SK-N-SH (cell line): ENCODE measurements around the gene LHPP. TPM values are rescaled to one million over a fixed set of nuclear protein-coding genes. Genes with fewer than 3 reads are reported as not detected.

Experiments used
- CTCF ChIA-PET: fragments of 300-600, 350-600 bp; formaldehyde crosslinking; extraction: SDS; loops from one replicate; lab custom pipeline; 2021; lab: Yijun Ruan, JAX
- POLR2A ChIA-PET: fragments of 350-600 bp; sonication (Branson Sonifier 250); formaldehyde crosslinking; extraction: SDS; loops from one replicate; lab custom pipeline; 2020; ENCODE audit warnings: antibody characterized with exemption, inconsistent platforms; lab: Yijun Ruan, JAX
- DNase-seq: peaks from one replicate; pipeline ENCODE4 v3.0.0; 2012
- H2AFZ ChIP-seq: fragments of 200-600 bp; sonication (generic); 2 replicates; pipeline ENCODE4 v1.8.1; 2016; ENCODE audit warnings: antibody characterized with exemption, mild to moderate bottlenecking, low read depth
- H3F3A ChIP-seq: fragments of 200-600 bp; sonication (generic); replicated peaks from 2 replicates; pipeline ENCODE3; 2016; ENCODE audit warnings: antibody characterized with exemption, mild to moderate bottlenecking; ENCODE audit not compliant: insufficient read depth
- H3K27ac ChIP-seq, 2 experiments: fragments of 200-500 bp in 1 of 2; fragments of 200-600 bp in 1 of 2; sonication (Bioruptor generic) in 1 of 2; sonication (generic), shearing (Covaris generic) in 1 of 2; 2 replicates each; pipeline versions ENCODE4 v1.5.1 to v1.6.1; 2014 to 2016; ENCODE audit warnings: low read depth in 2 of 2, inconsistent platforms in 1 of 2, low read length in 1 of 2, mild to moderate bottlenecking in 1 of 2, mixed read lengths in 1 of 2
- H3K27me3 ChIP-seq: fragments of 200-600 bp; sonication (generic), shearing (Covaris generic); 2 replicates; pipeline ENCODE4 v1.6.1; 2016; ENCODE audit warnings: mixed run types; ENCODE audit not compliant: insufficient read depth
- H3K36me3 ChIP-seq, 2 experiments: fragments of 200-500 bp in 1 of 2; fragments of 200-600 bp in 1 of 2; sonication (Bioruptor generic) in 1 of 2; sonication (generic) in 1 of 2; replicated peaks in 1 of 2; 2 replicates each; pipeline versions ENCODE3 to v1.5.1; 2014 to 2016; ENCODE audit warnings: low read length in 1 of 2, mild to moderate bottlenecking in 1 of 2; ENCODE audit not compliant: insufficient read depth in 2 of 2, control insufficient read depth in 1 of 2
- H3K4me1 ChIP-seq, 2 experiments: fragments of 200-500 bp in 1 of 2; fragments of 200-600 bp in 1 of 2; sonication (Bioruptor generic) in 1 of 2; sonication (generic), shearing (Covaris generic) in 1 of 2; 2 replicates each; pipeline versions ENCODE4 v1.5.1 to v1.6.1; 2014 to 2016; ENCODE audit warnings: low read depth in 1 of 2, low read length in 1 of 2, mixed run types in 1 of 2; ENCODE audit not compliant: insufficient read depth in 2 of 2, control insufficient read depth in 1 of 2
- H3K4me2 ChIP-seq: fragments of 200-600 bp; sonication (generic), shearing (Covaris generic); 2 replicates; pipeline ENCODE4 v1.6.1; 2017; ENCODE audit warnings: mixed run types
- H3K4me3 ChIP-seq, 2 experiments: fragments of 200-500 bp in 1 of 2; fragments of 200-600 bp in 1 of 2; sonication (Bioruptor generic) in 1 of 2; sonication (generic), shearing (Covaris generic) in 1 of 2; 2 replicates each; pipeline versions ENCODE4 v1.5.1 to v1.8.1; 2014 to 2016; ENCODE audit warnings: low read depth in 2 of 2, inconsistent platforms in 1 of 2, low read length in 1 of 2, mild to moderate bottlenecking in 1 of 2, mixed read lengths in 1 of 2, moderate library complexity in 1 of 2
- H3K79me2 ChIP-seq: fragments of 200-600 bp; sonication (generic); 2 replicates; pipeline ENCODE4 v1.8.1; 2017; ENCODE audit warnings: mild to moderate bottlenecking; ENCODE audit not compliant: insufficient read depth
- H3K9ac ChIP-seq: fragments of 200-600 bp; sonication (generic); 2 replicates; pipeline ENCODE4 v1.6.1; 2017; ENCODE audit warnings: mixed run types
- H3K9me2 ChIP-seq: fragments of 200-600 bp; sonication (generic); 2 replicates; pipeline ENCODE4 v1.6.1; 2017; ENCODE audit warnings: mixed run types
- H3K9me3 ChIP-seq: fragments of 200-600 bp; sonication (generic); 2 replicates; pipeline ENCODE4 v1.6.1; 2017; ENCODE audit warnings: mixed run types, mild to moderate bottlenecking, moderate library complexity
- H4K20me1 ChIP-seq: fragments of 200-600 bp; sonication (generic); 2 replicates; pipeline ENCODE4 v1.6.1; 2017; ENCODE audit warnings: mild to moderate bottlenecking, mixed run types; ENCODE audit not compliant: insufficient read depth
- ELF1 ChIP-seq: IDR thresholded peaks from 2 replicates; pipeline ENCODE4 v1.4.0; 2012
- EP300 ChIP-seq, 2 experiments: IDR thresholded peaks; 2 replicates each; pipeline versions ENCODE4 v1.4.0 to v1.6.1; 2012; ENCODE audit warnings: borderline replicate concordance in 1 of 2, low read depth in 1 of 2, low read length in 1 of 2
- FOSL2 ChIP-seq: IDR thresholded peaks from 2 replicates; pipeline ENCODE4 v1.4.0; 2012; ENCODE audit warnings: low read depth, mild to moderate bottlenecking, moderate library complexity, borderline replicate concordance
- FOXM1 ChIP-seq: IDR thresholded peaks from 2 replicates; pipeline ENCODE4 v1.4.0; 2012; ENCODE audit warnings: low read depth, mild to moderate bottlenecking
- GATA2 ChIP-seq: sonication (generic); formaldehyde crosslinking; IDR thresholded peaks from 2 replicates; pipeline ENCODE4 v1.5.0; 2020; ENCODE audit warnings: mild to moderate bottlenecking, missing genetic modification reagents
- MXI1 ChIP-seq: IDR thresholded peaks from 2 replicates; pipeline ENCODE4 v1.6.1; 2012; ENCODE audit warnings: mild to moderate bottlenecking, low read depth, low read length, improper control_type of control experiment
- RAD21 ChIP-seq: IDR thresholded peaks from 2 replicates; pipeline ENCODE4 v1.6.1; 2012; ENCODE audit warnings: mild to moderate bottlenecking, low read length
- TEAD4 ChIP-seq: IDR thresholded peaks from 2 replicates; pipeline ENCODE4 v1.4.0; 2012; ENCODE audit warnings: mild to moderate bottlenecking, borderline replicate concordance; ENCODE audit not compliant: insufficient read depth
- YY1 ChIP-seq: IDR thresholded peaks from 2 replicates; pipeline ENCODE4 v1.4.0; 2012; ENCODE audit warnings: low read depth, mild to moderate bottlenecking
- WGBS: methylation state at CpG from one replicate; pipeline ENCODE4 v1.1.6; 2017; ENCODE audit warnings: low lambda C conversion rate; 5-methylcytosine and 5-hydroxymethylcytosine counted together
- polyA plus RNA-seq, 3 experiments: library from polyadenylated mRNA; depleted of rRNA; stranded (reverse); fragments of >200 nt; gene quantifications; 2 replicates each; pipeline ENCODE4 v1.2.3, GENCODE V29; 2012
- TF ChIP-seq, protein P1 (sequence below): IDR thresholded peaks from 2 replicates; pipeline ENCODE4 v1.4.0; 2012; ENCODE audit warnings: low read depth, borderline replicate concordance
- TF ChIP-seq, protein P2 (sequence below): IDR thresholded peaks from 2 replicates; pipeline ENCODE4; 2012
- TF ChIP-seq, protein P3 (sequence below): IDR thresholded peaks from 2 replicates; pipeline ENCODE4 v1.4.0; 2012; ENCODE audit warnings: low read depth, borderline replicate concordance
- TF ChIP-seq, protein P4 (sequence below): IDR thresholded peaks from 2 replicates; pipeline ENCODE4 v1.6.1; 2012; ENCODE audit warnings: mild to moderate bottlenecking, low read depth, low read length, moderate library complexity

Gene LHPP
- polyA plus RNA-seq, 1 of the 3 experiments (the other 2 are of a cell fraction): 29.8 TPM

DNA sequence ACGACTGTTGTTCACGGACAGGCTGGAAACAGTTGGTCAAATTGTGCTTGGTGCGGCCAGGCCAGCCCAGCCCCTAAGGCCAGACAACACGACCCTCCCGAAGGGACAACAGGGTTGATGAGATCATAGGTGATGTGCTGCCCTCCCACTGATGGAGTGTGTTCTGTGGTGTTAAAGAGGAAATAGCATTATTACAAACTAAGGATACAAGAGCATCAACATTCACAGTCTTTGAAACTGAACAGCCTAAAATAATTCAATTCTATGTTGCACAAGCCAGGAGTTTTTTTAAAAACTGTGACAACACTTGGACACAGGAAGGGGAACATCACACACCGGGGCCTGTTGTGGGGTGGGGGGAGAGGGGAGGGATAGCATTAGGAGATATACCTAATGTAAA is 194.9 kb downstream of the LHPP start:
- Histone ChIP-seq H3K9ac (no peak overlapping the region), H2AFZ (no peak overlapping the region), H3K9me3 (no peaks in the 10 kb centered on the region), H3K4me2 (no peak overlapping the region), H3K27me3 (no peaks in the 10 kb centered on the region), H3K4me3 (no peak overlapping the region), H3K9me2 (no peaks in the 10 kb centered on the region), H3K79me2 (0 out of 2 replicates have a peak, but pooled peaks cover 4% of the 10 kb centered on the region), H3K36me3 (no peaks in the 10 kb centered on the region), H4K20me1 (0 out of 2 replicates have a peak, but pooled peaks cover 8% of the 10 kb centered on the region), H3K4me1 (peaks cover 0 to 29% of the 10 kb centered on the region in 2 experiments; a peak in 1 of 4 replicates), H3K27ac (no peak overlapping the region), H3F3A (no peaks in the 10 kb centered on the region)
- ChIA-PET CTCF (no interaction called here), POLR2A (no interaction called here)
- no peak for TF ChIP-seq GATA2 (CRISPR knock-in tag)
- TF ChIP-seq ELF1: no peak
- no peak for TF ChIP-seq RAD21
- TF ChIP-seq FOSL2: no peak
- TF ChIP-seq, protein P1, sequence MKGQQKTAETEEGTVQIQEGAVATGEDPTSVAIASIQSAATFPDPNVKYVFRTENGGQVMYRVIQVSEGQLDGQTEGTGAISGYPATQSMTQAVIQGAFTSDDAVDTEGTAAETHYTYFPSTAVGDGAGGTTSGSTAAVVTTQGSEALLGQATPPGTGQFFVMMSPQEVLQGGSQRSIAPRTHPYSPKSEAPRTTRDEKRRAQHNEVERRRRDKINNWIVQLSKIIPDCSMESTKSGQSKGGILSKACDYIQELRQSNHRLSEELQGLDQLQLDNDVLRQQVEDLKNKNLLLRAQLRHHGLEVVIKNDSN: no peak
- TF ChIP-seq YY1: no peak
- no peak for TF ChIP-seq MXI1
- no peak for TF ChIP-seq EP300 (IDR thresholded peaks at IDR 0.05; ENCODE audit: borderline replicate concordance in 1 of 2, low read depth in 1 of 2, low read length in 1 of 2)
- TF ChIP-seq TEAD4: no peak
- TF ChIP-seq, protein P2, sequence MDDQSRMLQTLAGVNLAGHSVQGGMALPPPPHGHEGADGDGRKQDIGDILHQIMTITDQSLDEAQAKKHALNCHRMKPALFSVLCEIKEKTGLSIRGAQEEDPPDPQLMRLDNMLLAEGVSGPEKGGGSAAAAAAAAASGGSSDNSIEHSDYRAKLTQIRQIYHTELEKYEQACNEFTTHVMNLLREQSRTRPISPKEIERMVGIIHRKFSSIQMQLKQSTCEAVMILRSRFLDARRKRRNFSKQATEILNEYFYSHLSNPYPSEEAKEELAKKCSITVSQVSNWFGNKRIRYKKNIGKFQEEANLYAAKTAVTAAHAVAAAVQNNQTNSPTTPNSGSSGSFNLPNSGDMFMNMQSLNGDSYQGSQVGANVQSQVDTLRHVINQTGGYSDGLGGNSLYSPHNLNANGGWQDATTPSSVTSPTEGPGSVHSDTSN: no peak
- TF ChIP-seq, protein P3, sequence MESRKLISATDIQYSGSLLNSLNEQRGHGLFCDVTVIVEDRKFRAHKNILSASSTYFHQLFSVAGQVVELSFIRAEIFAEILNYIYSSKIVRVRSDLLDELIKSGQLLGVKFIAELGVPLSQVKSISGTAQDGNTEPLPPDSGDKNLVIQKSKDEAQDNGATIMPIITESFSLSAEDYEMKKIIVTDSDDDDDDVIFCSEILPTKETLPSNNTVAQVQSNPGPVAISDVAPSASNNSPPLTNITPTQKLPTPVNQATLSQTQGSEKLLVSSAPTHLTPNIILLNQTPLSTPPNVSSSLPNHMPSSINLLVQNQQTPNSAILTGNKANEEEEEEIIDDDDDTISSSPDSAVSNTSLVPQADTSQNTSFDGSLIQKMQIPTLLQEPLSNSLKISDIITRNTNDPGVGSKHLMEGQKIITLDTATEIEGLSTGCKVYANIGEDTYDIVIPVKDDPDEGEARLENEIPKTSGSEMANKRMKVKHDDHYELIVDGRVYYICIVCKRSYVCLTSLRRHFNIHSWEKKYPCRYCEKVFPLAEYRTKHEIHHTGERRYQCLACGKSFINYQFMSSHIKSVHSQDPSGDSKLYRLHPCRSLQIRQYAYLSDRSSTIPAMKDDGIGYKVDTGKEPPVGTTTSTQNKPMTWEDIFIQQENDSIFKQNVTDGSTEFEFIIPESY: no peak
- TF ChIP-seq, protein P4, sequence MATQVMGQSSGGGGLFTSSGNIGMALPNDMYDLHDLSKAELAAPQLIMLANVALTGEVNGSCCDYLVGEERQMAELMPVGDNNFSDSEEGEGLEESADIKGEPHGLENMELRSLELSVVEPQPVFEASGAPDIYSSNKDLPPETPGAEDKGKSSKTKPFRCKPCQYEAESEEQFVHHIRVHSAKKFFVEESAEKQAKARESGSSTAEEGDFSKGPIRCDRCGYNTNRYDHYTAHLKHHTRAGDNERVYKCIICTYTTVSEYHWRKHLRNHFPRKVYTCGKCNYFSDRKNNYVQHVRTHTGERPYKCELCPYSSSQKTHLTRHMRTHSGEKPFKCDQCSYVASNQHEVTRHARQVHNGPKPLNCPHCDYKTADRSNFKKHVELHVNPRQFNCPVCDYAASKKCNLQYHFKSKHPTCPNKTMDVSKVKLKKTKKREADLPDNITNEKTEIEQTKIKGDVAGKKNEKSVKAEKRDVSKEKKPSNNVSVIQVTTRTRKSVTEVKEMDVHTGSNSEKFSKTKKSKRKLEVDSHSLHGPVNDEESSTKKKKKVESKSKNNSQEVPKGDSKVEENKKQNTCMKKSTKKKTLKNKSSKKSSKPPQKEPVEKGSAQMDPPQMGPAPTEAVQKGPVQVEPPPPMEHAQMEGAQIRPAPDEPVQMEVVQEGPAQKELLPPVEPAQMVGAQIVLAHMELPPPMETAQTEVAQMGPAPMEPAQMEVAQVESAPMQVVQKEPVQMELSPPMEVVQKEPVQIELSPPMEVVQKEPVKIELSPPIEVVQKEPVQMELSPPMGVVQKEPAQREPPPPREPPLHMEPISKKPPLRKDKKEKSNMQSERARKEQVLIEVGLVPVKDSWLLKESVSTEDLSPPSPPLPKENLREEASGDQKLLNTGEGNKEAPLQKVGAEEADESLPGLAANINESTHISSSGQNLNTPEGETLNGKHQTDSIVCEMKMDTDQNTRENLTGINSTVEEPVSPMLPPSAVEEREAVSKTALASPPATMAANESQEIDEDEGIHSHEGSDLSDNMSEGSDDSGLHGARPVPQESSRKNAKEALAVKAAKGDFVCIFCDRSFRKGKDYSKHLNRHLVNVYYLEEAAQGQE: no peak
- TF ChIP-seq FOXM1: no peak
- DNase-seq: no peak
- 99% methylated on average over 6 of the region's 6 CpGs for WGBS
